Left hindlimb (tissue), 1 donor: Measurements from ENCODE around the gene GAL3ST1.
"Not testable (repeated sequence)": the region's sequence is repeated elsewhere in the genome, so short reads cannot be mapped to it uniquely, and the experiment has no call there.

Source experiments
- DNase-seq: peaks from one replicate; pipeline ENCODE4 v3.0.0-alpha.2; 2018

Gene GAL3ST1

GRCh38 chr22:30564045-30564760, 10.3 kb downstream of the GAL3ST1 start:
- DNase-seq: no peak

GRCh38 chr22:30562366-30562765, 12.1 kb downstream of the GAL3ST1 start:
- no peak for DNase-seq

- DNase-seq: no peak
These were observed 12.9 kb downstream of the GAL3ST1 start for GRCh38 chr22:30561402-30562189.

GRCh38 chr22:30560643-30561202, 13.7 kb downstream of the GAL3ST1 start:
- not testable (repeated sequence) for DNase-seq

GRCh38 chr22:30559889-30560288, 14.6 kb downstream of the GAL3ST1 start:
- no peak for DNase-seq

- DNase-seq: no peak
These were observed 17.2 kb downstream of the GAL3ST1 start for GRCh38 chr22:30557243-30557642.

GRCh38 chr22:30556388-30556787, 18.1 kb downstream of the GAL3ST1 start:
- no peak for DNase-seq

- no peak for DNase-seq
These were observed 18.9 kb downstream of the GAL3ST1 start for GRCh38 chr22:30555282-30556210.

GRCh38 chr22:30553971-30554370, 20.5 kb downstream of the GAL3ST1 start:
- DNase-seq: no peak

- DNase-seq: no peak
These were observed 21.7 kb downstream of the GAL3ST1 start for GRCh38 chr22:30552719-30553118.

- DNase-seq: not testable (repeated sequence)
These were observed 22.7 kb downstream of the GAL3ST1 start for GRCh38 chr22:30551813-30552212.

- DNase-seq: no peak
These were observed 27.3 kb downstream of the GAL3ST1 start for GRCh38 chr22:30547188-30547587.

GRCh38 chr22:30546616-30547015, 27.8 kb downstream of the GAL3ST1 start, which contains the start of gene SEC14L6:
Gene SEC14L6 (minus strand): TSS chr22:30546741. CDS start chr22:30546682, 59 bp downstream.
- no peak for DNase-seq

GRCh38 chr22:30542811-30543188, 31.7 kb downstream of the GAL3ST1 start:
- no peak for DNase-seq

- DNase-seq: no peak
These were observed 32.3 kb downstream of the GAL3ST1 start for GRCh38 chr22:30541961-30542810.

- not testable (repeated sequence) for DNase-seq
These were observed 33.0 kb downstream of the GAL3ST1 start for GRCh38 chr22:30541511-30541910.

- DNase-seq: no peak
These were observed 35.1 kb downstream of the GAL3ST1 start for GRCh38 chr22:30539368-30539767.

GRCh38 chr22:30538280-30538679, 36.2 kb downstream of the GAL3ST1 start:
- no peak for DNase-seq

GRCh38 chr22:30537083-30537731, 37.3 kb downstream of the GAL3ST1 start:
- no peak for DNase-seq

GRCh38 chr22:30535182-30535581, 39.3 kb downstream of the GAL3ST1 start:
- DNase-seq: no peak
